Uterus (tissue), 2 donors: ENCODE measurements around the gene EHD3.

Experiments used
- CTCF ChIP-seq, 4 experiments: fragments of 200-600 bp in 2 of 4; fragments of 450-650 bp in 2 of 4; sonication (generic) in 2 of 4; IDR thresholded peaks; one replicate each; pipeline ENCODE4 v1.5.1; 2016 to 2019; ENCODE audit warnings: antibody characterized with exemption in 4 of 4, mild to moderate bottlenecking in 2 of 4, moderate library complexity in 1 of 4
- POLR2A ChIP-seq, 2 donors: fragments of 450-650 bp; IDR thresholded peaks; one replicate each; pipeline ENCODE4 v1.6.1; 2016; ENCODE audit warnings: antibody characterized with exemption in 2 of 2, mild to moderate bottlenecking in 1 of 2, moderate library complexity in 1 of 2

- no peak for TF ChIP-seq CTCF (IDR thresholded peaks at IDR 0.05)
- no peak for TF ChIP-seq POLR2A (IDR thresholded peaks at IDR 0.05)
Measured at GRCh38 chr2:31241625-31242270, 7.8 kb downstream of the EHD3 start.
